ENCODE results near the gene AFG1L.
"Not testable (repeated sequence)": the region's sequence is repeated elsewhere in the genome, so short reads cannot be mapped to it uniquely, and the experiment has no call there.

AFG1L gene

DNA sequence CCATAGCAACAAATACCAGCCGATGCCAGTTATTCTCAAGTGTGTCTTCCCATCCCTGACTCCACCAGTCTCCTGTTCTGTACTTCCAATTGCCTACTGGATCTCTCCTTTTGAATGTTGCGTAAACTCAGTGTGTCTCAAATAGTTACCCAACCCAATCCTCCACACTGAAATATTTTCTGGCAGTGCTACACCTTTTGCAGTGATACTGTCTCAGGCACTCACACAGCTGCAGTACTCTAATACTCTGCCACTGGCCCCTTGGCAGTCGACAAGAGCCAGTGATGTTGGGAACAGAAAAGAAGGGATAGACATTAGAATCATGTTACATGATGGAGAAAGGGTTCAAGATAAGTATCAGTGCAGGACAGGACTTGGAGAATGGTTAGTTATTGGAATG is 234.0 kb downstream of the AFG1L start:
- no peak for DNase-seq

DNA sequence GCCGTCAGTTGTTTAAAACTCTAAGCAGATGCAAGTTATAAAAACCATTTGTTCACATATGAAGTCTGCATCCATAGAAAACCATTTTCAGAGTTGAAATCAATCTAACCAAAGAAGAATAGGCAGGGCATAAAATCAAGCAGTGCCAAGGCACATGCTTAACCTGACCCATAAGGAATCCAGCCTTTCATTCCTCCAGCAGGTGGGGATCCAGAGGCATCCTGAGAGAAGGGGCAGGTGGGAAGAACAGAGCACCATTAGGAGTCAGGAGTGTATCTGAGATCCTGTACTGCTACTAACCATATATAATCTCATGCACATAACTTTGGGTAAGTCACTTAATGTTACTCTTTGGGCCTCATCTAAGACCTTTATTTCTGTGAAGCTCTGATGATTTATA is 236.5 kb downstream of the AFG1L start:
- DNase-seq, result no peak

DNA sequence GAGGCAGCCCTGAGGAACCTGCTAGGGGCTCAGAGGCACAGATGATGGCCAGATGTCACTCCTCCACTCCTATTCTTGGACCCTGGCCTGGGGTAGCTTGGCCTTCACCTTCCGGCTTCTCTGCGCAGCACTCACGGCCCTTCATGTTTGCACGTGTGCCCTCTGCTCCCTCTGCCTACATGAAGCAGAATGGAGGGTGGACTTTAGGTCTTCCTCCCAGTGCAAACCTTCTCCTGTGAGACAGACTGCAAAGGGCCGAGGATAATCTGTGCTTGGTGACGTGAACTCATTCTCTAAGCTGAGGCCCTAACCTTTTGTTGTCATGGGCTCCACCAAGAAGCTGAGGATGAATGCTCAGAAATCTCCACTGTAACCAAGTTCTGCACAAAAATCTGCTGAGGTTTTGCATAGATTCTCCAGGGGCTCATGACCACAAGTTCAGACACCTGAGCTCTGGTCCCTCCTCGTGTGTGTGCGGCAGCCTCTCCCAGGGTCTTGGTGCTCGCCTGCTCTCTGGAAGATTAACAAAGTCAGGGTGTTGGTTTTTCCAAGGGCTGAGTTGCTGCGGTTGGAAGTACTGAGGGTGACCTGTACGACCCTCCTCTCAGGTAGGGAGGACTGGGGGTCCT is 240.4 kb downstream of the AFG1L start:
- DNase-seq, result no peak

DNA sequence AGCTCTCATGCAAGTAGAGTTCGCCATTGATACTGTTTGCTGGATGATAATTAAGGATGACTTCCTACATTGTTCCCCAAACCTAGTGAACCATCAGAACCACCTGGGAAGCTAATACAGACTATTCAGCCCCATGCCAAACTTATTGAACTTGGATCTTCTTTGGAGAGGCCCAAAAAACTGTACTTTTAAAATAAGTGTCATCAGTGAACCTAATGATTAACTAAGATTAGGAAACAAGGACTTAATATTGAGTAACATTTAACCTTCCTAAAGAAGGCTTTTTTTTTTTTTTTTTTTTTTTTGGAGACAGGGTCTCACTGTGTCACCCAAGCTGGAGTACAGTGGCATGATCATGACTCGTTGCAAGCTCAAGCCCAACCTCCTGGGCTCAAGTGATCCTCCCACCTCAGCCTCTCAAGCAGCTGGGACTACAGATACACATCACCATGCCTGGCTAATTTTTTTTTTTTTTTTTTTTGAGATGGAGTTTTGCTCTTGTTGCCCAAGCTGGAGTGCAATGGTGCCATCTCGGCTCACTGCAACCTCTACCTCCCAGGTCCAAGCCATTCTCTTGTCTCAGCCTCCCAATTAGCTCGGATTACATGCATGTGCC is 241.2 kb downstream of the AFG1L start:
- not testable (repeated sequence) for DNase-seq

DNA sequence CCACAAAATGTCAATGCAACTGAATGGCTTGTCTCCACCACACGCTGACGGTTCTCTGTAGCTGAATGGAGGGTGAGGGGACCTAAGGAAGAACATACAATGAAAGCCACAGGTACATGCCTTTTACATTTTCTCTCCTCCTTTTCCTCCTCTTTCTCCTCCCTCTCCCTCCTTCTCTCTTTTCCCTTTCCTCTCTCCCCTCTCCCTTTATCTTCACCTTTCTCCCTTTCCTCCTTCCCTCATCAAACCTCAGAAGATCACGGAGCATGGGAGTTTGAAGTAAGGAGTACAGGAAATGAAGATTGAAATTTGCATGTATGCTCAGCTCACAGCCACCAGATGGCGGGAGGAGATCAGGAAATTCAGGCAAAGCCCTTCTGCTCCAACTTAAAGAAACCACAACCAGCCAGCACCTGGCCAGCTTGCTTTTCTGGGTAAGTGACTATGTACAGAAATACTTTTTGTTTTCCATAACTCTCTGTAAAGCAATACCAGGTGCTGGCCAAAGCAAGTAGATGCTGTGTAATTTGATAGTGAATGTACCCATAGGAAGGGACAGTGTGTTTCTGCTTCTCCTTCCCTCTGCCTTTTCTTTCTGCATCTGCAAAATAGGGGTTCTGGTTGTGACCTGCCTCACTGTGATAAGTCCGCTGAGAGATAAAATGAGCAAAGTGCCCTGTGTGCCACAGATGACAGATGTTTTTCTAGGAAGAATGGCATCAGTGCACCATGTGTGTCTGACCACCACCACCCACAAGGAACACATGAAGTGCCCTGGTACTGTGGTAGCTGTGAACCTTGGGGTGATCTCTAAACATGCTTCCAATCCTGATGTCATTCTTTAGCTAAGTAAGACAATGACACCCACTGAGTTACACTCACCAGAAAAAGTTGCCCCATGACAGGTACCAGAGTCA is 247.2 kb downstream of the AFG1L start:
- peak; percentile 72 for DNase-seq

DNA sequence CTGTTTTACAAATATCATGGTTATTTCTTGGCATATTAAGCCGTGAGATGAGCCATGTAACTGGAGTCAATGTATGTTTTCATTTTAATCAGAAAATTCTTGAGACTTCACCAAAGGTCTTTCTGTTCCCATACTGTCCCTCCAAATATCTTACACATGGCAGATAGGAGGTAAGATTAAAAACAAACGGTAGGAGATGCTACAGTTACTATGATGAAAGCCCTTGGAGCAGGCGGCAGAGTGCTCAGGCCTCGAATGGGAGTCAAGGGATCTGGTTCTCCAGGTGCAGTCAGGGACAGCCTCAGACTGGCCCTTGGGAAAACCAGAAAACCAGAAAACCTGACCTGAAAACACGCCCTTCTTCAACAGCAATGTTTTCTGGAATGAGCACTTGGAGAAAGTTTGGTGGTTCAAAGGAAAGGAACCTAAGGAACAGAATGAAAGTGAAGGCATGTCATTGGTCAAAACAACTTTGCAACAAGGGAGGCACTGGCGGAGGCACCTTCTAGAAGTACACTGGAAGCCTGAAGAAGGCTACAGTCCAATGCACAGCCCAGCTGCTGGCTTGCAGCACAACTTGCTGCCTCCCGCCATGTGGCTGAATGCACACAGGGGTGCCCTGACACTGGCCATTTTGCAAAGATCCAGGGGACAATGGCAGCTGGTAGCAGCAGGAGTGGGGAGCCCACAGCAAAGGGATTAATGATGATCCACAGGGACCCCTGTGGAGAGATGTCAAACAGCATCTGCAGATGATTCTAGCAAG is 248.5 kb downstream of the AFG1L start:
- no peak for DNase-seq

DNA sequence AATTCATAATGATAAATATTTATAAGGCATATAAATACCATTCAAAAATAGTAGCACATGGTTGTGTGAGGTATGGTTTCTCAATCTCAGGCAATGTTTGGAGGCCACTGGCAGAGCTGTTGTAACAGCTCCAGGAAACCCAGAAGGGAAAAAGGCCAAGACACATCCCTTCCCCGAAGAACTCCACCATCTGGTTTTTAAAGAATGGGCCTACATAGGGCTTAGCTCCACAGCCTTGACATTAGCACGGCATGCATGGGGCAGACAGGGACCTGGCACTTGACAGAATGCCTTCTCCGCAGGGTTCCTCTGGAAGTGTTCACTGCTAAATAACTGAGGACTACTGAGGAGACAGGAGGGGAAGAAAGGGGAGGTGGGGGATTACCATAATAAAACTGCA is 249.8 kb downstream of the AFG1L start:
- no peak for DNase-seq

- no peak for DNase-seq
These were observed 251.5 kb downstream of the AFG1L start for GRCh38 chr6:108546079-108547049.

DNA sequence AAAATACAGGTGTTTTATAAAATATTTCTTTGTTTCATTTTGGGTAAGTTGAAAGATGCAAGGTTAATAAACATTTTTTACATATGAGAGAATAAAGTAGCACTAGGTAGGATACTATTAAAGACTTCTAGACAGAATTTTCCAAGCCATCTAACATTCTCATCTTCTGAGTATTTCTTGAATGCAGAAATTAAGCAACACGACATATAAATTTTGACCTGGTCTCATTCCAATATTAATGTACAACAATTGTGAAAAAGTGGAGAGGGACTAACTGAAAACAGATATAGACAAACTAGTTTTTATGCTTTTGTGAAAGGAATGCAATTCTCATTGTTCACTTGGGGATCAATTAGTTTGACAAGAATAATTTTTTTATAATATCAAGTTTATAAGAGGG is 254.4 kb downstream of the AFG1L start:
- DNase-seq, result no peak

GRCh38 chr6:108549741-108550140 is 254.9 kb downstream of the AFG1L start:
- DNase-seq, result no peak

DNA sequence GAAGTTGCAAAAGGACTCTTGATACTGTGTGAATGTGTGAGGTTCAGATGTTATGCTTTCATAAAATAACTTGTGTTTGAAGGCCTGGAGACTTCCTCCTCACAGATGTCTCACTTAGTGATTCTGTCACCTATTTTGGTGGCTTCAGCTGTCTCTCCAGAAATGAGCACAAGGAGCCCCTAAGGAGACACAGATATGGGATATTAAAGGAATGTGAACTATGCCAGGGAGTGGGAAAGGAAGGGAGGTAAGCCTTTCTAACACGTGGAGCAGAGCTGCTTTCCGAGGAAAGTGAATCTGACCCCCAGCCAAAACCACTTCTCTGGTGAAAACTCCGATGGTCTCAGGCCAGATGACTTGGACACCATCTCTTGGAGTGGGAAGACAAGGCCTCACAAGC is 255.4 kb downstream of the AFG1L start:
- no peak for DNase-seq

DNA sequence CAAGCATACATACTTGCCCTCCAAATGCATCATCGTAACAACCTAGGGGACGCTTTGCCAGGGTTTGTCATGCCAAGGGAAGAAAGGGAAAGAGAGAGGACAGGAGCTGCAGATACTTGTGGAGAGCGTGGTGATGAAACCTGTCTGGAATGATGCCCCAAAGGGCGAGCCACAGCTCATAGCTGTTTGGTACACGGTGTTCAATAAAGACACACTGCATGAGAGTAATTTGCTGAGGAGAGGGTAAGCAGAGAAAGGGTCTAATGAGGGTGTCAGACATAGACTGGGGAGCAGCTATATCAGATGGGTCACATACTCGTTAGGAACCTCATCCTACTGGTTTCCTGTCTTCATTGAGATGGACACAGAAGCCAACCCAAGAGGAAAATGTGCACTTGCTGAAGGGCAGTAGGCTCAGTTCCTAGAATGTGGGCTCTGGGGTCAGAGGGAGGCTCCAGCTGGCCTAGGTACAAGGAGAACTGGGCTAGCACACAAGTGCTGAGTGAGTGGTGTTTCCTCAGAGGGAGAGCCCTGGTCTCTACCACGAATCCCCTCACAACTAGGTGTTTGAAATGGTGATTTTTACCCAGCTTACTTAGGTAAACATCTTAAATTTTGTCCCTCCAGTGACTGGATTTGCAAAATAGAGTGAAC is 260.7 kb downstream of the AFG1L start:
- DNase-seq, result no peak

DNA sequence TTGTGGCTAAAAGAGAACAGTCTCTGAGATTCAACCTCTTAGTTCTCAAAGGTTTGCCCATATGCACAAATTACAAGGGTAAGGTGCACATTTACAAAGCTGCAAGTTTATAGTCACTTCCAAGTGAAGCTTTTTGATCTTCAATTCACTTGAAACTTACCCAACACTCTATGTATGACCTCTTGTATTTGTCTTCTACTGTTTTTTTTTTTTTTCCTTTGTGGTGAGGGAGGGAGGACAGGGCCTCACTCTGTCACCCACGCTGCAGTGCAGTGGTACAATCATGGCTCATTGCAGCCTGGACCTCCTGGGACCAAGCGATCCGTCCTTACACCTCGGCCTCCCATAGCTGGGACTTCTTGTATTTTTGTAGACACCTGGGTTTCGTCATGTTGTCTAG is 261.4 kb downstream of the AFG1L start:
- no peak for DNase-seq

DNA sequence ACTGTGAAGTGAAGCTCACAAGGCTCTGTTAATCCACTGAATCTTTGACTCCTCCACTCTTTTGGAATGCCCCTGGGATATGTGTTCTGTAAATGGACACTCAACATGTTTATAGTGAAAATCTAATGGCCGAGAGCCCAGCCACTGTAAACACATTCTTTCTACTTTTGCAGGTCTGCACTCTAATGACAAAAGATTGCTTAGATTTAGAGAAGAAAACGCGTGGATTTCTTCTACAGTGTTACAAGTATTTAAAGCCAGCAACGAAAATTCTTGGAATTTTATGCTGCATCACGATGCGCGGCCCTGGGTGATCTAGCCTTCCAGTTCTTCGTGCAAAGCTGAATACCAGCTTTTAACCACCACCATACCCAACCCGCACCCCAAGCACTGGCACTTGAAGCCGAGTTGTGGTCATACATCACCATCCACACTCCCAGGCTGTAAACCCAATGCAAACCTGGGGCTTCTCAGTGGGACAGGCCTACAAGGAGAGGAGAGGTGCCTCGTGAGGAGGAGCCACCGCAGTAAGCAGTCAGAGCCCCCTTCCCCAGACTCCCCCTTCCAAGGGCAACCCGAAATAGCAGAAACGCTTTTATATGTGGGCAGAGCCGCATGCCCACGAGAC is 262.1 kb downstream of the AFG1L start:
- DNase-seq, result no peak

DNA sequence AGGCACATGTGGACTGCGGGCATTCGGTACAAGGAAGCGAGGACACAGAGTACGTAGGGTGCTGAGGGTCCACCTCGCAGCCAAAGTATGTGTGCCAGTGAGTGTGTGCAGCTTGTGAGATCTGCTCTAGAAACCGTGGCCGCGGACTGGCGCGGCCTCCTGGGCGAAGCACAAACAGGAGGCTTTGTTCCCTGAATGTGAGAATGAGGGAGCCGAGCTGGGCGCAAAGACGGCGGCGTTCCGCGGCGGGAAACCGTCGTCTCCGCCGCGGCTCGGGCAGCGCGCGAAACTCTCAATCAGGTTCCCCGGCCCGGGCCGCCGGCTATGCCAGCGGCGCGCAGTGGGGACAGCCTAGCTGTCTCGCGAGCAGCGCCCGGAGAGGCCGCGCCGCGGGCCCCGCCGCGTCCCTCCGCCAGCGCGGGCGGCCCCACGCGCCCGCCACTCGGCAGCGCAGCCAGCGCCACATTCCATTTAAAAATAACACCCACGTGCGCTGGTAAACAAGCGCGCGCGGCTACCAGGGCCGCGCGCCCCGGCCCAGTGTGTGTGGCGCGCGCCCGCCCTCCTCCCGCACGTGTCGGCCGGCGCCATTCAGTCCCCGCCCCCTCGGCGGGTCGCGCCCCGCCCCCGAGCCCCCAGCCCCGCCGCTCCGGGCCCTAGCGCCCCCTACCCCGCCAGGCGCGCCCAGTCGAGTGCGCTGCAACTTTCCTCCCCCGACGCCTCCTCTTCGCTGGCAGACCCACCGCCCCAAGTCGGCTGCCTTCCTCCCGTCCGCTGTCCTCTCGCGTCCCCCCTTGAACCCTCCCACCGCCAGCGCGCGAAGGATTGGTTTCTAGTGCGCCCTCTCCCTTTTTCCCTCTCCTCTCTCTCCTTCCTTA is 262.9 kb downstream of the AFG1L start:
- peak; percentile 77 for DNase-seq

- DNase-seq, result peak; percentile 96
These were observed 263.7 kb downstream of the AFG1L start for GRCh38 chr6:108558372-108559096.

DNA sequence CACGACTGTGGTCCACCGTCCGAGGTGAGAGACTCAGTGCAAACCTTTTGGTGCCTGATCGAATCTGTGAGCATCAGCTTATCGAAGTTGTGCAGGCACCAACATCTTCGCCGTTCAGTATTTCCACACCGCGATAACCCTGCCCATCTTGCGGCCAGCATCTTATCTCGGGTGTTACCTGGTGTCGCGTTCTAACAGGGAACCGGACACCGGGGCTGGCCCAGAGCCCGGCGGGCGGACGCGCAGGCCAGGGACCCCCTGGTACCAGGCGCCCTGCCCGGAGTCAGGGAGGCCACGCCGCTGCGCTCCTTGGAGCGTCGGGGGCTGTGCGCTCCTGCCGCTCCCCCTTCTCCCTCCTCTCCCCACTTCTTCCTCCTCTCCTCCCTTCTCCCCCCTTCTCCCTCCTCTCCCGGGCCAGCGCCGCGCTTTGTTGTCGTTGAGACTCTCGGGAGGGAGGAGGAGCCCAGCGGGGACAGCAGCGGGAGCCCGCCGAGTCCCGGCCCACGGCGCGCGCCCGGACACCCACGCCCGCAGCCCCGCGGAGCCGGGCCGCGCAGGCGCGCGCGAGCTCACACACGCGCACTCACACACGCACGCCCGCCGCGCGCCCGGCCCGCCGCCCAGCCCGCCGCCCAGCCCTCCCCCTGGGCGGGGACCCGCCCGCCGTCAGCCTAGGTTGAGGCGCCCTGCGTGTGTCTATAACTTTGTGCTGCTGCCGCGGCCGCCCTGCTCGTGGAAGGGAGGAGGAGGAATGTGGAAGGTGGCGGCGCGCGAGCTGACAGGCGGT is 264.4 kb downstream of the AFG1L start:
- peak; percentile 86 for DNase-seq

DNA sequence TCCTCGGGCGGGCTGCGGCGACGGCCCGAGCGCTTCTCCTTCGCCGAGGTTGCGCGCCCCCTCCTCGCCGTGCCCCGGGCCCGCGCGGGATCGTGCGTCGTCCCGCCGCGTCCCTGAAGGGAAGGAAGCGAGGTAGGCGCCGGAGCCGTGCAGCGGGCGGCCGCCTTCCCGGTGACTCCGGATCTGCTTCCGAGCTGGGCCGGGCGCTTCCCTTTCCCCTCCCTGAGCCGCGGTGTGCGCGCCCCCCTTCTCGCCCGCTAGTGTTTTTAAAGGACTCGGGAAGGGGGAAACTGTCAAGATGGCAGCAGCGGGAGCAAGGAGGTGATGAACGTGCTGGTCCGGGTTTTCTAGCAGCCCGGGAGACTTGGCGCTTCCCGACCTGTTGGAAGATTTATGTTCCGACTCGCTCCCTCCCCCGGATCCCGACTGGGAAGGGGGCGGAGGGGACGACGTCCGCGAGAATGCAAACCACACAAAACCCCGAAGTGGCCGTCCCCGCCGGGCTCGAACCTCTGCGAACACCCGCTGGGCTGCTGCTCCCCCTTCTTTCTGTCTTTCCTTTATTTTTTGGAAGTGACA is 265.1 kb downstream of the AFG1L start:
- peak; percentile 39 for DNase-seq

Measured in stimulated activated CD4-positive, alpha-beta T cell treated with anti-CD3 and anti-CD28 coated beads, Interleukin-15, amount 100 ng/mL, for 24 hours (primary cell).